ENCODE data around the gene PUS10.
A peak's percentile ranks its signal among the peaks of the same experiment; 100 is the strongest.

Gene PUS10

GRCh38 chr2:60959501-60959900 lies 58.6 kb downstream of the PUS10 start:
- in situ Hi-C loops (cut with HindIII; ENCODE audit: low pct_unique_long_range_greater_than_20kb, low sequenced_read_pairs), result no loop called here
- no peak for TF ChIP-seq JUND (IDR thresholded peaks at IDR 0.05; ENCODE audit: low read depth)

GRCh38 chr2:60958800-60959199 lies 59.3 kb downstream of the PUS10 start:
- no peak for DNase-seq (ENCODE audit: low read depth in 1 of 2, low spot score in 1 of 2)
- TF ChIP-seq JUND (IDR thresholded peaks at IDR 0.05; ENCODE audit: low read depth), result no peak
- in situ Hi-C loops (cut with HindIII; ENCODE audit: low pct_unique_long_range_greater_than_20kb, low sequenced_read_pairs), result no loop called here

More at GRCh38 chr2:60959501-60959900, 58.6 kb downstream of the PUS10 start:
- no peak for DNase-seq (ENCODE audit: low read depth in 1 of 2, low spot score in 1 of 2)

- in situ Hi-C loops (cut with HindIII; ENCODE audit: low pct_unique_long_range_greater_than_20kb, low sequenced_read_pairs), result no loop called here
- TF ChIP-seq JUND (IDR thresholded peaks at IDR 0.05; ENCODE audit: low read depth), result no peak
- no peak for DNase-seq (ENCODE audit: low read depth in 1 of 2, low spot score in 1 of 2)
Observed at GRCh38 chr2:60958361-60958760, 59.7 kb downstream of the PUS10 start.

GRCh38 chr2:60957643-60958042 lies 60.4 kb downstream of the PUS10 start:
- in situ Hi-C loops (cut with HindIII; ENCODE audit: low pct_unique_long_range_greater_than_20kb, low sequenced_read_pairs), result no loop called here
- DNase-seq (ENCODE audit: low read depth in 1 of 2, low spot score in 1 of 2), result peak in 1 of 2 experiments; percentile 3

GRCh38 chr2:60957224-60957623 lies 60.8 kb downstream of the PUS10 start:
- TF ChIP-seq JUND (IDR thresholded peaks at IDR 0.05; ENCODE audit: low read depth), result no peak
- in situ Hi-C loops (cut with HindIII; ENCODE audit: low pct_unique_long_range_greater_than_20kb, low sequenced_read_pairs), result no loop called here
- no peak for DNase-seq (ENCODE audit: low read depth in 1 of 2, low spot score in 1 of 2)

More at GRCh38 chr2:60957643-60958042, 60.4 kb downstream of the PUS10 start:
- no peak for TF ChIP-seq JUND (IDR thresholded peaks at IDR 0.05; ENCODE audit: low read depth)

GRCh38 chr2:60954139-60954538 lies 63.9 kb downstream of the PUS10 start:
- in situ Hi-C loops (cut with HindIII; ENCODE audit: low pct_unique_long_range_greater_than_20kb, low sequenced_read_pairs), result no loop called here
- TF ChIP-seq JUND (IDR thresholded peaks at IDR 0.05; ENCODE audit: low read depth), result no peak
- no peak for DNase-seq (ENCODE audit: low read depth in 1 of 2, low spot score in 1 of 2)

GRCh38 chr2:60948926-60949579 lies 69.0 kb downstream of the PUS10 start:
- in situ Hi-C loops (cut with HindIII; ENCODE audit: low pct_unique_long_range_greater_than_20kb, low sequenced_read_pairs), result no loop called here
- TF ChIP-seq JUND (IDR thresholded peaks at IDR 0.05; ENCODE audit: low read depth), result no peak
- no peak for DNase-seq (ENCODE audit: low read depth in 1 of 2, low spot score in 1 of 2)

GRCh38 chr2:60948161-60948560 lies 69.9 kb downstream of the PUS10 start:
- in situ Hi-C loops (cut with HindIII; ENCODE audit: low pct_unique_long_range_greater_than_20kb, low sequenced_read_pairs), result no loop called here
- TF ChIP-seq JUND (IDR thresholded peaks at IDR 0.05; ENCODE audit: low read depth), result no peak
- no peak for DNase-seq (ENCODE audit: low read depth in 1 of 2, low spot score in 1 of 2)

GRCh38 chr2:60947056-60947455 lies 71.0 kb downstream of the PUS10 start:
- TF ChIP-seq JUND (IDR thresholded peaks at IDR 0.05; ENCODE audit: low read depth), result no peak
- DNase-seq (ENCODE audit: low read depth in 1 of 2, low spot score in 1 of 2), result no peak
- in situ Hi-C loops (cut with HindIII; ENCODE audit: low pct_unique_long_range_greater_than_20kb, low sequenced_read_pairs), result no loop called here

- no peak for DNase-seq (ENCODE audit: low read depth in 1 of 2, low spot score in 1 of 2)
- TF ChIP-seq JUND (IDR thresholded peaks at IDR 0.05; ENCODE audit: low read depth), result no peak
- in situ Hi-C loops (cut with HindIII; ENCODE audit: low pct_unique_long_range_greater_than_20kb, low sequenced_read_pairs), result no loop called here
Observed at GRCh38 chr2:60945341-60945740, 72.7 kb downstream of the PUS10 start.

- no peak for DNase-seq (ENCODE audit: low read depth in 1 of 2, low spot score in 1 of 2)
- in situ Hi-C loops (cut with HindIII; ENCODE audit: low pct_unique_long_range_greater_than_20kb, low sequenced_read_pairs), result no loop called here
Observed at GRCh38 chr2:60939622-60940021, 78.4 kb downstream of the PUS10 start.

GRCh38 chr2:60938301-60938700 lies 79.8 kb downstream of the PUS10 start:
- no peak for DNase-seq (ENCODE audit: low read depth in 1 of 2, low spot score in 1 of 2)
- TF ChIP-seq JUND (IDR thresholded peaks at IDR 0.05; ENCODE audit: low read depth), result no peak
- in situ Hi-C loops (cut with HindIII; ENCODE audit: low pct_unique_long_range_greater_than_20kb, low sequenced_read_pairs), result no loop called here

More at GRCh38 chr2:60939622-60940021, 78.4 kb downstream of the PUS10 start:
- TF ChIP-seq JUND (IDR thresholded peaks at IDR 0.05; ENCODE audit: low read depth), result no peak

GRCh38 chr2:60936757-60937156 lies 81.3 kb downstream of the PUS10 start:
- in situ Hi-C loops (cut with HindIII; ENCODE audit: low pct_unique_long_range_greater_than_20kb, low sequenced_read_pairs), result no loop called here
- no peak for TF ChIP-seq JUND (IDR thresholded peaks at IDR 0.05; ENCODE audit: low read depth)

GRCh38 chr2:60934165-60934722 lies 83.8 kb downstream of the PUS10 start:
- DNase-seq (ENCODE audit: low read depth in 1 of 2, low spot score in 1 of 2), result no peak
- no peak for TF ChIP-seq JUND (IDR thresholded peaks at IDR 0.05; ENCODE audit: low read depth)
- in situ Hi-C loops (cut with HindIII; ENCODE audit: low pct_unique_long_range_greater_than_20kb, low sequenced_read_pairs), result no loop called here

More at GRCh38 chr2:60936757-60937156, 81.3 kb downstream of the PUS10 start:
- no peak for DNase-seq (ENCODE audit: low read depth in 1 of 2, low spot score in 1 of 2)
